ENCODE measurements around the gene ARHGEF10L. TPM values are rescaled to one million over a fixed set of nuclear protein-coding genes. Genes with fewer than 3 reads are reported as not detected.

The ARHGEF10L gene
- total RNA-seq, 2 donors from 2014 or later: 226 to 301 TPM

DNA sequence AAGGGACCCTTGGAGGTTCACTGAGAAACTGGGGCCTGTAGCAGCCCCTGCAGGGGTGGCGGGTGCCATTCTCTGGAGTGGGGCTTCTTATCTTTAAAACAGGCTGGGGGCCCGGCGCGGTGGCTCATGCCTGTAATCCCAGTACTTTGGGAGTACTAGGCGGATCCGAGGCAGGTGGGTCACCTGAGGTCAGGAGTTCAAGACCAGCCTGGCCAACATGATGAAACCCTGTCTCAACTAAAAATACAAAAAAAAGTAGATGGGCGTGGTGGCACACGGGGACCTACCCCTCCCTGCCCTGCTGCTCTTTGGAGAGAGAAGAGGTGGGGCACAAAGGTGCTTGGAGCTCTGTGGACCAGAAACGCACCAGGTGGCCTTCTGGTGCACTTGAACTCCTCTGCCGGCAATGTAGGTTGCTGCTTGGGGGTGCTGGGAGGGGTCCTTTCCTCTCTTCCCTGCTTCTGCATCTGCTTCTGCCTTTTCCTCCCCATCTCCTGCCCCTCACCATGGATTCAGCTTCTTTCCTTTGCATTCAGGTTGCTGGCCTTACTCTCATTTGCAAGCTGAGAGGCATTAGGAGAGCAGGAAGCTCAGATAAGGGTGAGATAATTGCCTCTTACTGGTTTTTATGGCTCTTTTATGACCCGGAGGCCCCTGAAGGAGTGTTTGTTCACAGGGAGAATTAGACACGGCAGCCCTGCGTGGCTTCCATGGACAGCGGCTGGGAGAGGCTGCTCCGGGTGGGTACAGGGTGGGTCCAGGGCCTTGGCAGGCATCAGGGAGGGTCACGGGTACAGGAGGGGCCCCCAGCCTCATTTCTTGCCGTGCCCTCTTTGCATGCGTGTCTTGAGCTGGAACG lies 57.4 kb downstream of the ARHGEF10L start:
- ATAC-seq (ENCODE audit: insufficient number of reproducible peaks, low FRiP score, low read depth): no peak
- Histone ChIP-seq H3K27ac (peak overlapping the region; percentile 72), H3K4me3 (no peak overlapping the region), H3K36me3 (no peaks in the 10 kb centered on the region), H3K4me1 (ENCODE audit: control insufficient read depth in 1 of 2, low read depth in 2 of 2) (peaks cover 33 to 100% of the 10 kb centered on the region in 2 donors), H3K9me3 (no peaks in the 10 kb centered on the region), H3K27me3 (replicated peaks; ENCODE audit: insufficient read depth) (no peaks in the 10 kb centered on the region)
- DNase-seq (ENCODE audit: low spot score): no peak
- no peak for TF ChIP-seq CTCF (IDR thresholded peaks at IDR 0.05)

DNA sequence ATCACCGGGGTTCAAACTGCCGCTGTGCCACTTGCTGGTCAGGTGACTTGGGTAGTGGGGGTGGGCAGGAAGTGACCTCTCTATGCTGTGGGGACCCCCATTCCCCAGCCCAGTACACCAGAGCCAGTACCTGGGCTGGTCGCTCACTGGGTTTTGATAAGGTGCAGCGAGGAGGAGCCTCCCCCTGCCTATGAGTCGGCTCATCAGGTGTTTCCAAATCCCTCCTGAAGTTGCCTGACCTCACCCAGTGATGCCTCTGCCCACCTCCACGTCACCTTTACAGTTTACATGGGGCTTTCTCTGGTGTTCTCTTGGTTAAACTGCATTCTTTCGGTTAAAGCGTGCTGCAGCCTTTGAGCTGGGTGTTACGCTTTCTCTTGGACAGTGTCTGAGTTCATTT lies 58.2 kb downstream of the ARHGEF10L start:
- no peaks in the 10 kb centered on the region for H3K27me3 ChIP-seq (replicated peaks; ENCODE audit: insufficient read depth)
- H3K4me3 ChIP-seq: no peak overlapping the region
- DNase-seq (ENCODE audit: low spot score) (no peak), ATAC-seq (ENCODE audit: insufficient number of reproducible peaks, low FRiP score, low read depth) (no peak)
- no peaks in the 10 kb centered on the region for H3K9me3 ChIP-seq
- no peak for TF ChIP-seq CTCF (IDR thresholded peaks at IDR 0.05)
- H3K36me3 ChIP-seq: no peaks in the 10 kb centered on the region
- H3K27ac ChIP-seq: peak overlapping the region; percentile 72
- peaks cover 30 to 100% of the 10 kb centered on the region in 2 donors for H3K4me1 ChIP-seq (ENCODE audit: control insufficient read depth in 1 of 2, low read depth in 2 of 2)

DNA sequence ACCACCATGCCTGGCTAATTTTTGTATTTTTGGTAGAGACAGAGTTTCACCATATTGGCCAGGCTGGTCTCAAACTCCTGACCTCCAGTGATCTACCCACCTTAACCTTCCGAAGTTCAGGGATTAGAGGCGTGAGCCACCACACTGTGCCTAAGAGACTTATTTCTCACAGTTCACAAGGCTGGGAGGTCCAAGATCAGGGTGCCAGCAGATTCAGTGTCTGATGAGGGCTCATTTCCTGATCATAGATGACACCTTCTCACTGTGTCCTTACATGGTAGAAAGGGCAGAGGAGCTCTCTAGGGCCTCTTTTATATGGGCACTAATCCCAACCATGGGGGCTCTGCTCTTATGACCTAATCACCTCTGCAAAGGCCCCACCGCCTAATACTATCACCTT lies 58.8 kb downstream of the ARHGEF10L start:
- H3K27ac ChIP-seq: peak overlapping the region; percentile 72

GRCh38 chr1:17599291-17599953 lies 59.9 kb downstream of the ARHGEF10L start:
- DNase-seq (ENCODE audit: low spot score): no peak
- Histone ChIP-seq H3K27ac (peak overlapping the region; percentile 72), H3K36me3 (peaks cover 7% of the 10 kb centered on the region), H3K27me3 (replicated peaks; ENCODE audit: insufficient read depth) (no peaks in the 10 kb centered on the region), H3K4me1 (ENCODE audit: control insufficient read depth in 1 of 2, low read depth in 2 of 2) (peaks cover 26 to 92% of the 10 kb centered on the region in 2 donors), H3K4me3 (no peak overlapping the region), H3K9me3 (no peaks in the 10 kb centered on the region)
- TF ChIP-seq CTCF (IDR thresholded peaks at IDR 0.05): no peak
- no peak for ATAC-seq (ENCODE audit: insufficient number of reproducible peaks, low FRiP score, low read depth)

More for the DNA sequence above, 58.8 kb downstream of the ARHGEF10L start:
- DNase-seq (ENCODE audit: low spot score) (no peak), ATAC-seq (ENCODE audit: insufficient number of reproducible peaks, low FRiP score, low read depth) (no peak)
- no peak overlapping the region for H3K4me3 ChIP-seq
- no peaks in the 10 kb centered on the region for H3K36me3 ChIP-seq
- H3K4me1 ChIP-seq (ENCODE audit: control insufficient read depth in 1 of 2, low read depth in 2 of 2): peaks cover 33 to 98% of the 10 kb centered on the region in 2 donors
- H3K27me3 ChIP-seq (replicated peaks; ENCODE audit: insufficient read depth): no peaks in the 10 kb centered on the region
- no peak for TF ChIP-seq CTCF (IDR thresholded peaks at IDR 0.05)
- no peaks in the 10 kb centered on the region for H3K9me3 ChIP-seq

- peaks cover 22 to 92% of the 10 kb centered on the region in 2 donors for H3K4me1 ChIP-seq (ENCODE audit: control insufficient read depth in 1 of 2, low read depth in 2 of 2)
- TF ChIP-seq CTCF (IDR thresholded peaks at IDR 0.05): no peak
- no peaks in the 10 kb centered on the region for H3K27me3 ChIP-seq (replicated peaks; ENCODE audit: insufficient read depth)
These were observed 60.4 kb downstream of the ARHGEF10L start for GRCh38 chr1:17599954-17600300.

More at GRCh38 chr1:17599954-17600300, 60.4 kb downstream of the ARHGEF10L start:
- ATAC-seq (ENCODE audit: insufficient number of reproducible peaks, low FRiP score, low read depth) (no peak), DNase-seq (ENCODE audit: low spot score) (no peak)
- Histone ChIP-seq H3K9me3 (no peaks in the 10 kb centered on the region), H3K4me3 (no peak overlapping the region), H3K27ac (peak overlapping the region; percentile 72), H3K36me3 (peaks cover 12% of the 10 kb centered on the region)

All from thoracic aorta (tissue), 2 donors.